ENCODE data around the gene ZNF627.
"Not testable (repeated sequence)": the region's sequence is repeated elsewhere in the genome, so short reads cannot be mapped to it uniquely, and the experiment has no call there.

The ZNF627 gene

GRCh38 chr19:11576227-11576626 is 21.1 kb upstream of the ZNF627 start:
- DNase-seq, result no peak

DNA sequence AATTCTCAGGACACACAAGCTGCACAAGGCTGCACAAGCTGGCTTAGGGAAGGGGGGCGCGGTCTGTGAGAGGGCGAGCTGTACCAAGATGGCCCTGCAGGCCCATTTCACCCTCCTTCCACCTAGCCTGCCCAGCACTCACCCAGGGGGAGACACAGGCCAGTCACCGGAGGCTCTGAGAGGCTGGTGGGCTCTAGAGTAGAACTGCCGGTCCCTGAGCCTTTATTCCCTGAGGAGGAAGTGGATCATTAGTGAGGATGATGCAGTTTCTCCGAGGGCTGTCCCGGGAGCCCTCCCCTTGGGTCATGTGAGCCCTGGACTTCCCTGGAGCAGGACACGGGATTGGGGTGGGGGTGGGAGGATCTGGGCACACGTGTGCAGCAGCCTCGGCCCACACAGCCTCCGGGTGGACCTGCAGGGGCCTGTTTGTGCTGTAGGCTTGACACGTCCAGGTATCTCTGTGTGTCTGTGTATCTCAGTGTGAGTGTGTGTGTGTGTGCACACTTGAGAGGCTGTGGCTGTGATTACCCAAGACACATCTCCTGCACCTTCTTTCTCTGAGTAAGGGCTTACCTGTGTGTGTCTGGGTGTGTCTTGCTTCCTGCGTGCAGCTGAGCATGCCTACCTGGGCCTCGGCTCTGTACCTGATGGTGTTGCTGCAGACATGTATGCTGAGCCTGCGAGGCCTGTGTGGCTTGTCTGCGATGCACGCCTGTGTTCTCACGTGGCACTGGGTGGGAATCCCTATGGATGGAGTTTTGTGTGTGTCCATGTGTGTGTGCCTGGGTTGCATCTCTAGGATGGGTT is 19.6 kb upstream of the ZNF627 start, which contains the start of gene ACP5:
Gene ACP5, minus strand, starts transcription at position 195 of the 807 bp plus-strand sequence. CDS start 328 bp downstream, outside the sequence.
- no peak for DNase-seq

- no peak for DNase-seq
Observed at GRCh38 chr19:11578258-11579142, 18.8 kb upstream of the ZNF627 start.

DNA sequence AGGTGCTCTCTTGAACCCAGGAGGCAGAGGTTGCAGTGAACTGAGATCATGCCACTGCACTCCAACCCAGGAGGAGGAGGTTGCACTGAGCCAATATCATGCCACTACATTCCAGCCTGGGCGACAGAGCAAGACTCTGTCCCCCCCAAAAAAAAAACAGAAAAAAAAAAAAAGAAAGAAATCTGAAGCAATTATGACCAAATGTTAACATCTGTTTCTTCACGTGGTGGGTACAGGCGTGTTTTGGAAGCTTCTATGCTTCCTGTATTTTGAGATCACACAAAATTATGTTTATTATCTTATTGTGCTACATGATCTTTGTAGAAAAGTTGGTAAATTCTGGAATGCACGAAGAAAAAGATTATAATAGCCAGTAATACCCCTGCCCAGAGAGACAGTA is 17.2 kb upstream of the ZNF627 start:
- DNase-seq, result no peak

DNA sequence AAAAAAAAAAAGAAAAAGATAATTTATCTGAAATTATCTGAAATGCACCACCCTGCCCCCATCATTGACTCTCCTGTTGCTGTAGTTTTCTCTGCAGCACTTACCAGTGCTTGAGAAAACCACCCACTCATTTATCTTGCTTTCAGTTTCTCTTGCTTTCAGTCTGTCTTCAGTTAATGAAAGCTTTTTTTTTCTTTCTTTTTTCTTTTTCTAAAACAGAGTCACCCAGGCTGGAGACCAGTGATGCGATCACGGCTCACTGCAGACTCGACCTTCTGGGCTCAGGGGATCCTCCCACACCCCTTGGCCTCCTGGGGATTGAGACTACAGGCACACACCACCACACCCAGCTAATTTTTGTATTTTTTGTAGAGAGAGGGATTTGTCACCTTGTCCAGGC is 15.5 kb upstream of the ZNF627 start:
- no peak for DNase-seq

- DNase-seq, result no peak
Observed at GRCh38 chr19:11586331-11586730, 11.0 kb upstream of the ZNF627 start.

- DNase-seq, result peak; percentile 49
Observed at GRCh38 chr19:11587302-11587974, 9.8 kb upstream of the ZNF627 start.

DNA sequence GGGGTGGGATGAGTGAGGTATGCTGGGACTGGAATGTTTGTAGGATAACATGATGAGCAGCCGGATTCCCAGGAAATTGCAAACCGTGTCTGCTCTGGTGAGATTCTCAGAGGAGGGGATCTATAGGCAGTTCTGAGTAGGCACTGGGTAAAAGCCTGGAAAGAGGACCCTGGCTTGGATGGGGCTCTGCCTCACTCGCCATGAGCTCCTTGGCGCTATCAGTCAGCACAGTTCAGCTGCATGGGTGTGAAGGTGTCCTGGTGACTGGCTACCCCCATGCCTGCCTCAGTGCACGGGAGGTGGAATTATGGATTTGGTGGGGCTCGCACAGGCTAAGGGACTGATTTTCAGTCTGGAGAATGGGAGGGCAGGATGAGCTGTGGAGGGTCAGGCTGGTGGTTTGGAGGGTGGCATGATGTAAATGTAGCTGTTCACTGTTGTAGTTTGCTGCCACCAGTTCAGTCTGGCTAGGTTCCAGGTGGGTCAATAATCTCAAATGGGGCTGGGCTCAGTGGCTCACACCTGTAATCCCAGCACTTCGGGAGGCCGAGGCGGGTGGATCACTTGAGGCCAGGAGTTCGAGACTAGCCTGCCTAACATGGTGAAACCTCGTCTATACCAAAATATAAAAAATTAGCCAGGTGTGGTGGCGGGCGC is 9.2 kb upstream of the ZNF627 start:
- DNase-seq, result no peak

DNA sequence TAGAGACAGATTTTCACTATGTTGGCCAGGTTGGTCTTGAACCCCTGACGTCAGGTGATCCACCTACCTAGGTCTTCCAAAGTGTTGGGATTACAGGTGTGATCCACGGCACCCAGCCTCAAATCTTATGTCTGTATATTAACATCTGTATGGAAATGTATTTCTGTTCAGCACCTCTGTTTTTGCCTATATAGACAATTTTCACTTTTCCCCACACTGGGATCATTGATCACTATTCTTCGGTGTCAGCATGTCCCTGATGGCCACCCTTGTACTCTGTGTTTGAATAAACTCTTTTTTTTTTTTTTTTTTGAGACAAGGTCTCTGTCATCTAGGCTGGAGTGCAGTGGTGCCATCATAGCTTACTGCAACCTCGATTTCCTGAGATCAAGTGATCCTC is 3.2 kb upstream of the ZNF627 start:
- no peak for DNase-seq

- no peak for DNase-seq
Observed at GRCh38 chr19:11596156-11596555, 1.1 kb upstream of the ZNF627 start.

DNA sequence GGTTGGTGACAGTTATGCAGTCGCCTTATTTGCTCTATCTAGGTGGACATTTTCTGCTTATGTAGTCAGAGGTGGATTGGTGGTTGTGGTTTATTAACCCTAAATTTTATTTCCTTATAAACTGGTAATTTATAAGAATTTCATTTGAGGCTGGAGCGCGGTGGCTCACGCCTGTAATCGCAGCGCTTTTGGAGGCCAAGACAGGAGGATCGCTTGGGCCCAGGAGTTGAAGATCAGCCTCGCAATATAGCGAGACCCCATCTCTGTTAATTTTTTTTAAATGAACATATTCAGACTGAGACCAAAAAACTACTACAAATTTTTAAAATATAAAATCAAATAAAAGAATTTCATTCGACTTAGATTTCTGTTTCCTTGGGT is 810 bp downstream of the ZNF627 start:
- DNase-seq, result no peak

DNA sequence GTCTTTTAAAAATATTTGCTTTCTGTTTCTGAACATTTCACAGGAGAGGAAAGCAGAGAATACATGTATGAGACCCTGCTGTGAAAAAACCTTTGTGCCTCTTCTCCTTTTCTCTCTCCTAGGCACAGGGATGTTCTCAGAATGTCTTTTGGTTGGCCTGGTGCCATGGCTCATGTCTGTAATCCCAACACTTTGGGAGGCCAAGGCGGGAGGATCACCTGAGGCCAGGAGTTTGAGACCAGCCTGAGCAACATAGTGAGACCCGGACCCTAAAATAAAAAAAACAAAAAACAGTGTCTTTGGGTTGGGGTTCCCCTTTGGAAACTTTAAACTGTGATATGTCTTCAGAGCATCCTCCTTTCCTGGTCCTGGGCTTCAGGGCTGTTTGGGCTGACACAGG is 1.5 kb downstream of the ZNF627 start:
- no peak for DNase-seq

DNA sequence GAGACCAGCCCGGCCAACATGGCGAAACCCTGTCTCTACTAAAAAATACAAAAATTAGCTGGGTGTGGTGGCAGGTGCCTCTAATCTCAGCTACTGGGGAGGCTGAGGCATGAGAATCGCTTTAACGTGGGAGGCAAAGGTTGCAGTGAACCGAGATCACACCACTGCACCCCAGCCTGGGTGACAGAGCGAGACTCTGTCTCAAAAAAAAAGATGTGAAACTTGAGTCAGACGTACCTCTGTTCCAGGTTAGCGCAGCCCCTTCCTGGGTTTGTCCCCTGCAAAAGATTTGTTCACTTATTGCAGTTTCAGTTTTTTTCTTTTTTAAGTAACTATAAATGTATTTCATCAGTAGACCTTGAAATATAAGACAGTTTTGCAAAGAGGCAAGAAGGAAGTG is 2.4 kb downstream of the ZNF627 start:
- DNase-seq, result not testable (repeated sequence)

DNA sequence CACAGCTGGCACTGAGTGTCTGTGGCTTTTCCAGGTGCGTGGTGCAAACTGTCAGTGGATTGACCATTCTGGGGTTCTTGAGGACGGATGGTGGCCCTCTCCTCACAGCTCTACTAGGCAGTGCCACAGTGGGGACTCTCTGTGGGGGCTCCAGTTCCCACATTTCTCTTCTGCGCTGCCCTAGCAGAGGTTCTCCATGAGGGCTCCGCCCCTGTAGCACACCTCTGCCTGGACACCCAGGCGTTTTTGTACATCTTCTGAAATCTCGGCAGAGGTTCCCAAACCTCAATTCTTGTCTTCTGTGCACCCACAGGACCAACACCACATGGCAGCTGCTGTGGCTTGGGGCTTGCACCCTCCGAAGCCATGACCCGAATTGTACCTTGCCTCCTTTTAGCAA is 9.2 kb downstream of the ZNF627 start:
- DNase-seq, result no peak

DNA sequence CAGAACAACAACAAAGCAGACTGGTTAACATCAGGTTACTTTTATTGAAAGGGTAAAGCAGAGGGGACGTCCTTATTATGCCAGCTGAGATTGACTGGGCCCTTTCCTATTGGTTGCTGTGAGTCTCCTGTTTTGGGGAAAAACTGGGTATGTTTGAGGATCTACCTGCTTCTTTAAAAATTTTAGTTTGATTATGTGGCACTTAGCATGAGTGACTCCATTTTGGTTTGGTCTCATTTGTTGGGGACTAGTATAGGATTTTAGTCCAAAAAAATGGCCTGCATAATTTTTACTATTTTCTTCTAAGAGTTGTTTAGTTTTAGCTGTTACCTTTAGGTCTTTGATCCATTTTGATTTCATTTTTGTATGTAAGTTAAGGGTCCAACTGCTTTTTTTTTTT is 14.4 kb downstream of the ZNF627 start:
- DNase-seq, result no peak

DNA sequence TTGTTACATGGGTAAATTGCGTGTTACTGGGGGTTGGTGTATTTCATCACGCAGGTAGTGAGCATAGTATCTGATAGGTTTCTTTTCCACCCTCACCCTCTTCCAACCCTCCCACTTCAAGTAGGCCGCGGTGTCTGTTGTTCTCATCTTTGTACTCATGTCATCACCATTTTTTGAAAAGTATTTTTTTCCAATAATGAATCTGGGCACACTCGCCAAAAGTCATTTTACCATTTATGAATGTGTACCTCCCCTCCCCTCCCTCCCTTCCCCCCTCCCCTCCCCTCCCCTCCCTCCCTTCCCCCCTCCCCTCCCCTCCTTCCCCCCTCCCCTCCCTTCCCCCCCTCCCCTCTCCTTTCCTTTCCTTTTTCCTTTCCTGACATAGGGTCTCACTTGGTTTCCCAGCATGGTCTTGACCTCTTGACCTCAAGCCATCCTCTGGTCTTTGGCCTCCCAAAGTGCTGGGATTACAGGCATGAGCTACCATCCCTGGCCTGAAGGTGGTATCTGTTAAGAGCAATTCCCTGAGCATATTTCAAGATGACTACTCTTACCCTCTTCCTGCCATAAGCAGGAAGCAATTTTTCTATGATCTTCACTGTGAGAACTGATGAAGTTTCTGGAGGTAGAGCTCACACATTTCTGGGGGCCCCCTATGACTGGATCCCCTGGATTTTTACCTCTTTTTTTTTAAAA is 15.7 kb downstream of the ZNF627 start:
- no peak for DNase-seq

GRCh38 chr19:11617180-11618062 is 20.1 kb downstream of the ZNF627 start:
- no peak for DNase-seq

- DNase-seq, result no peak
Observed at GRCh38 chr19:11620553-11620952, 23.3 kb downstream of the ZNF627 start.

DNA sequence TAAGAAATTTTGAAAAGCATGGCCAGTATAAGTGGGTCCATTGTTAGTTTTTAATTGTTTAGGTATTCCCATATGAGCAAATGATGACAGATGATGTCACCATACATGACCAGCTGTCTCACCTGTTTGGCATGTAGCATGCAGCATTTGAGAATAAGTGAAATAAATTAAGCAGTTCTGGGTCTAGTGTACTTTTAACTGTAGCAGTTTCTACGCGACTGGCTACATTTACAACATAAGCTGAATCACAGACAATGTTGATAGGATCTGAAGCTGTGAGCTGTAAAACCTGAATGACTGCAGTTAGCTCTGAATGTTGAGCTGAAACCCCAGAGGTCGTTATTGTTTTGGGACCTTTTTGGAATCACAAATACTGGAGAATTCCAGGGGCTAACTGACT is 25.1 kb downstream of the ZNF627 start:
- DNase-seq, result not testable (repeated sequence)

- DNase-seq, result peak; percentile 19
Observed at GRCh38 chr19:11624069-11624463, 26.8 kb downstream of the ZNF627 start.

- DNase-seq, result no peak
Observed at GRCh38 chr19:11626252-11626651, 29.0 kb downstream of the ZNF627 start.
